ENCODE results near the gene MAP2. TPM values are rescaled to one million over a fixed set of nuclear protein-coding genes. Genes with fewer than 3 reads are reported as not detected.

MAP2 gene
- total and polyA plus RNA-seq, 2 of the 13 experiments (the other 11 are each of a cell fraction or from before 2014, with no cell fraction given): 0.08 TPM; not detected in 1

DNA sequence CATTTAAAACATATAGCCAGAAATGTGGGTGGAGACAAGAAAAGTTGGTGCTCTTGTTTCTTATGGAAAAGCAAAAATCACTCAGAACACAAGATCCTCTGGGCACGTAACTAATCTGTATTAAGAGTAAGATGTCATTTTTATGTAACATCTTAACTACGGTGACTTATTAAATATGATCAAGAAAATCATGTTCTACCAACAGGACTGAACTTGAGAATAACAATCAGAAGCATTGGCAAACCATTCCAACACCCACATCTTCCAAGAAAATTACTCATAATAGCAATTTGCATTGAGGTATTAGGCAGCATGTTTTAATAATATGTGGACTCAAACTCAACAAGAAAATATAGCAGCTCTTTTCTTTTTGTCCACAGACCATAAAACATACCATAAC, 21.6 kb downstream of the MAP2 start (continued):
- TF ChIP-seq ZBTB10 (CRISPR knock-in tag; IDR thresholded peaks at IDR 0.05; ENCODE audit: borderline replicate concordance) (no peak), TFE3 (CRISPR knock-in tag; IDR thresholded peaks at IDR 0.05) (no peak), ZNF274 (CRISPR knock-in tag; IDR thresholded peaks at IDR 0.05) (no peak)

GRCh38 chr2:209451209-209451834, 27.5 kb downstream of the MAP2 start:
- no peaks in the 10 kb centered on the region for H3K4me1 ChIP-seq (ENCODE audit: insufficient read depth, low read length)
- ATAC-seq (no peak), FAIRE-seq (no peak), DNase-seq (ENCODE audit: low spot score) (no peak)
- H4K20me1 ChIP-seq (ENCODE audit: insufficient read depth, low read length): no peaks in the 10 kb centered on the region
- H3K9ac ChIP-seq (ENCODE audit: insufficient read depth, low read depth, low read length): no peak overlapping the region
- no peak overlapping the region for H3K27ac ChIP-seq (ENCODE audit: extremely low read length, insufficient read depth, low read length)
- H3K27me3 ChIP-seq (ENCODE audit: control insufficient read depth in 1 of 2, insufficient read depth in 2 of 2, low read length in 2 of 2): no peaks in the 10 kb centered on the region
- ChIA-PET POLR2A (no interaction called here), CTCF (ENCODE audit: low intra/inter-chr PET ratio, low total read pairs) (no interaction called here)
- in situ Hi-C loops (cut with HindIII; ENCODE audit: extremely low pct_ligation_motif_present, low pct_unique_long_range_greater_than_20kb) (no loop called here), intact Hi-C loops (cut with micrococcal nuclease; ENCODE audit: unreplicated experiment) (no loop called here)
- no peaks in the 10 kb centered on the region for H3K9me3 ChIP-seq (ENCODE audit: low read length)
- 41% methylated on average over 3 of the region's 3 CpGs for WGBS (ENCODE audit: low lambda C conversion rate)
- BruUV-seq (replicated peaks): no TSS peak
- H3K4me2 ChIP-seq (ENCODE audit: low read depth, low read length): no peak overlapping the region
- no peak overlapping the region for H3K4me3 ChIP-seq (replicated peaks in 1 of 3; ENCODE audit: insufficient read depth in 1 of 3, low read depth in 2 of 3, low read length in 3 of 3)
- H3K36me3 ChIP-seq (replicated peaks in 1 of 2; ENCODE audit: control insufficient read depth in 1 of 2, insufficient read depth in 2 of 2, low read length in 2 of 2): no peaks in the 10 kb centered on the region
- H3K79me2 ChIP-seq (ENCODE audit: insufficient read depth, low read length): no peaks in the 10 kb centered on the region
- no peak overlapping the region for H2AFZ ChIP-seq (ENCODE audit: low read length)
- no peak for TF ChIP-seq JDP2 (CRISPR knock-in tag; IDR thresholded peaks at IDR 0.05; ENCODE audit: borderline replicate concordance)
- TF ChIP-seq, protein P1, sequence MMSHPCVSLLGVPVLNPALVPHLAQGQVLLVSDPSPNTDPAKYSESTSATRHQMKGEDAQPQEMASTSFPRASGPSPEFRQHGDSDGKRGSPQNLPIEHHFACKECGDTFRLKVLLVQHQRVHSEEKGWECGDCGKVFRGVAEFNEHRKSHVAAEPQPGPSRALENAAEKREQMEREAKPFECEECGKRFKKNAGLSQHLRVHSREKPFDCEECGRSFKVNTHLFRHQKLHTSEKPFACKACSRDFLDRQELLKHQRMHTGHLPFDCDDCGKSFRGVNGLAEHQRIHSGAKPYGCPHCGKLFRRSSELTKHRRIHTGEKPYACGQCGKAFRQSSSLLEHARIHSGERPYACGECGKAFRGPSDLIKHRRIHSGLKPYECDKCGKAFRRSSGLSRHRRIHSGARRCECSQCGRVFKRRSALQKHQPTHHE (CRISPR knock-in tag; IDR thresholded peaks at IDR 0.05; ENCODE audit: borderline replicate concordance): no peak
- no peak for TF ChIP-seq NONO (IDR thresholded peaks at IDR 0.05)
- no peak for TF ChIP-seq NONO (CRISPR knock-in tag; conservative IDR thresholded peaks at IDR 0.05)
- TF ChIP-seq ZNF264 (CRISPR knock-in tag; IDR thresholded peaks at IDR 0.05): no peak
- TF ChIP-seq TSC22D2 (CRISPR knock-in tag; IDR thresholded peaks at IDR 0.05; ENCODE audit: borderline replicate concordance): no peak
- TF ChIP-seq ZNF263 (CRISPR knock-in tag; IDR thresholded peaks at IDR 0.05): no peak
- no peak for TF ChIP-seq ZNF292 (CRISPR knock-in tag; IDR thresholded peaks at IDR 0.05; ENCODE audit: borderline replicate concordance, low read depth)
- no peak for TF ChIP-seq ZNF138 (CRISPR knock-in tag; IDR thresholded peaks at IDR 0.05; ENCODE audit: low read depth)
- no peak for TF ChIP-seq RFX1 (IDR thresholded peaks at IDR 0.05)
- TF ChIP-seq ZNF790 (CRISPR knock-in tag; IDR thresholded peaks at IDR 0.05; ENCODE audit: borderline replicate concordance): no peak
- TF ChIP-seq ZNF512 (CRISPR knock-in tag; IDR thresholded peaks at IDR 0.05): no peak
- TF ChIP-seq CAMTA2 (CRISPR knock-in tag; IDR thresholded peaks at IDR 0.05; ENCODE audit: borderline replicate concordance): no peak
- no peak for TF ChIP-seq IKZF4 (CRISPR knock-in tag; IDR thresholded peaks at IDR 0.05; ENCODE audit: borderline replicate concordance, low read depth, not compliant biosample characterization)

All from HepG2 (cell line).